Activated T-helper 1 cell treated with anti-CD3 and anti-CD28 coated beads, Interleukin-12 subunit alpha, Interleukin-12 subunit beta, Interleukin-2, Interleukin-4 antibody, amounts not matched to agents 30 ng/mL and 10 ng/mL and 1 ng/mL, durations not matched to agents 14 hours and 24 hours and 36 hours (primary cell): Measurements from ENCODE around the gene ANO6. TPM values are rescaled to one million over a fixed set of nuclear protein-coding genes. Genes with fewer than 3 reads are reported as not detected.

Experiments
- DNase-seq: peaks from one replicate; pipeline ENCODE4 v3.0.0; 2021; ENCODE audit warnings: low spot score
- H3K27ac Mint-ChIP-seq: one replicate; pipeline ENCODE4 v1.8.0; 2021; ENCODE audit warnings: mild to moderate bottlenecking, mixed read lengths
- H3K27me3 Mint-ChIP-seq: one replicate; pipeline ENCODE4 v1.8.0; 2022; ENCODE audit warnings: mild to moderate bottlenecking, moderate library complexity, mixed read lengths; ENCODE audit not compliant: insufficient read depth
- H3K36me3 Mint-ChIP-seq: one replicate; pipeline ENCODE4 v1.8.0; 2021; ENCODE audit warnings: low read depth, mixed read lengths
- H3K4me1 Mint-ChIP-seq: one replicate; pipeline ENCODE4 v1.8.0; 2021; ENCODE audit warnings: low read depth, mixed read lengths
- H3K4me3 Mint-ChIP-seq: one replicate; pipeline ENCODE4 v1.8.0; 2021; ENCODE audit warnings: mild to moderate bottlenecking, moderate library complexity, mixed read lengths
- H3K9me3 Mint-ChIP-seq: one replicate; pipeline ENCODE4 v1.8.0; 2021; ENCODE audit warnings: mixed read lengths
- intact Hi-C: fragments of 100-400 bp; cut with micrococcal nuclease; formaldehyde crosslinking; loops from one replicate; pipeline ENCODE4 v1.15.1; 2024
- total RNA-seq: library from RNA; stranded (reverse); gene quantifications from 2 replicates; pipeline ENCODE4 v1.2.3, GENCODE V29; 2022

ANO6 gene
- total RNA-seq, 1 donor from 2014 or later: 21.7 TPM

GRCh38 chr12:45191239-45191638 lies 24.7 kb upstream of the ANO6 start:
- Mint-ChIP-seq H3K27ac (no peak overlapping the region), H3K4me1 (peaks cover 17% of the 10 kb centered on the region), H3K36me3 (no peaks in the 10 kb centered on the region), H3K9me3 (no peaks in the 10 kb centered on the region), H3K4me3 (no peak overlapping the region), H3K27me3 (no peaks in the 10 kb centered on the region)
- intact Hi-C loops: no loop called here
- DNase-seq: no peak

DNA sequence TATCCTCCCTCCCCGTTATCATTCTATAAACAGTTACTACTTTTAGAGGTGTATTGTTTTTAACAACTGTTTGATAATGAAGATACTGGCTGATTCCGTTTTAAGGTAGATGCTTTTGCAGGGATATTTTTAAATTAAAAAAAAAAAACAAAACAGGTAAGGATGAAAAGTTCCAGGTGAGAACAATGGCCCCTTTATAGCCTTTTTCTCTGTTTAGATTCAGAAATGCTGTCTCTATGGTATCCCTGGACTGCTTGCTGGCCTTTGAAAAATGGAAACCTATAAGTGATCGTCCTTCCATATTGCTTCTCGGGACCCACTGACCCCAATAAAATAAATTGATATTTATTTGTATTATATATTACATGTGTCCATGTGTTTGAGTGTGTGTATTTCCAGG lies 23.2 kb upstream of the ANO6 start:
- Mint-ChIP-seq H3K9me3 (no peaks in the 10 kb centered on the region), H3K4me3 (no peak overlapping the region), H3K36me3 (no peaks in the 10 kb centered on the region), H3K27ac (no peak overlapping the region), H3K27me3 (no peaks in the 10 kb centered on the region), H3K4me1 (peaks cover 17% of the 10 kb centered on the region)
- no peak for DNase-seq
- intact Hi-C loops: loop anchor here (1.0 kb wide), 1 partner anchor 23 kb away; no protein-coding TSS in a partner anchor

GRCh38 chr12:45200491-45201043 lies 15.3 kb upstream of the ANO6 start:
- intact Hi-C loops: no loop called here
- H3K9me3 Mint-ChIP-seq: no peaks in the 10 kb centered on the region
- no peaks in the 10 kb centered on the region for H3K27me3 Mint-ChIP-seq
- H3K4me1 Mint-ChIP-seq: peaks cover 8% of the 10 kb centered on the region
- H3K4me3 Mint-ChIP-seq: no peak overlapping the region
- no peak overlapping the region for H3K27ac Mint-ChIP-seq
- H3K36me3 Mint-ChIP-seq: no peaks in the 10 kb centered on the region
- no peak for DNase-seq

- H3K27me3 Mint-ChIP-seq: no peaks in the 10 kb centered on the region
- no peaks in the 10 kb centered on the region for H3K36me3 Mint-ChIP-seq
- H3K4me3 Mint-ChIP-seq: no peak overlapping the region
- intact Hi-C loops: no loop called here
- H3K27ac Mint-ChIP-seq: no peak overlapping the region
- no peak for DNase-seq
- no peaks in the 10 kb centered on the region for H3K9me3 Mint-ChIP-seq
- peaks cover 8% of the 10 kb centered on the region for H3K4me1 Mint-ChIP-seq
These were observed 12.1 kb upstream of the ANO6 start for GRCh38 chr12:45203767-45204166.

DNA sequence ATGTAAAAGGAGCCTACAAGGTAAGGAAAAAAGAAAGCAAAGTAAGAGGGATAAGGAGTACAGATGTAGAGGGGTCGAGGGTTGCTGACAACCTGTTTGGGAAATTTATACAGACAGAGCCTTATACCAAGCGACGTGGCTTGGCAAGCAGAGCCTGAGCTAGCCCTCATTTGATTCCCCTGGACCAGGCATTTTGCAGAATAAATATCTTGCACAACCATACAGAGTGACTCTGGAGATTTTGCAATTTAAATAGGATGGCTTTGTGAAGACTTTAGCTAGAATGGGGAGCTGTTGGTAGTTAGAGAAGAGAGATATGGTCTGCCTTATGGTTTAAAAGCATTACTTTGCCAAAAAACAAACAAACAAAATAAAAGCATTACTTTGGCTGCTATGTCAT lies 11.1 kb upstream of the ANO6 start:
- intact Hi-C loops: no loop called here
- Mint-ChIP-seq H3K4me3 (no peak overlapping the region), H3K9me3 (no peaks in the 10 kb centered on the region), H3K27me3 (no peaks in the 10 kb centered on the region), H3K36me3 (no peaks in the 10 kb centered on the region), H3K27ac (no peak overlapping the region), H3K4me1 (peaks cover 7% of the 10 kb centered on the region)
- DNase-seq: no peak

DNA sequence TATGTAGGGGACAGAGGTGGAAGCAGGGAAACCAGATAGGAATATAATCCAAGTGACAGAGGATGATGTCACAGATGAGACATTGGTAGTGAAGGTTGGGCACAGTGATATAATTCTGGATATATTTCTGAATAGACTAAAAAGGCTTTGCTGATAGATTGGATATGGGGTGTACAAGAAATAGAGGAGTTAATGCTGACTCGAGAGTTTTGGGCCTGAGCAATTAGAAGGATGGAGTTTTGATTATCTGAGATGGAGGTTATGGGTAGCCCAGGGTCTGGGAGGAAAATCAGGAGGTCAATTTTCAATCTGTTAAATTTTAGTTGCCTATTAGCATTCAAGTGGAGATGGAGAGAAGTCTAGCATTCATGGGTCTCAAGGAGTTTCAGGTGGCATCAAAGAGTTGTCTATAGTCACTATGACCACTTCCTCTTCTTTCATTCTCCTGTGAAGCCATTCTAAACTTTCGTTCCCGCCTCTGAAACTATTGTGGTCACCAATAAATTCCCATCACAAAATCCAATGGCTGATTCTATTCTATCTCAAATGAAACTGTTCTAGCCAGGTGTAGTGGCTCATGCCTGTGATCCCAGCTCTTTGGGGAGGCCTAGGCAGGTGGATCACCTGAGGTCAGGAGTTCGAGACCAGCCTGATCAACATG lies 10.6 kb upstream of the ANO6 start:
- peaks cover 2% of the 10 kb centered on the region for H3K4me1 Mint-ChIP-seq
- no peaks in the 10 kb centered on the region for H3K9me3 Mint-ChIP-seq
- H3K27ac Mint-ChIP-seq: no peak overlapping the region
- H3K27me3 Mint-ChIP-seq: no peaks in the 10 kb centered on the region
- H3K36me3 Mint-ChIP-seq: no peaks in the 10 kb centered on the region
- H3K4me3 Mint-ChIP-seq: no peak overlapping the region
- intact Hi-C loops: no loop called here
- no peak for DNase-seq

DNA sequence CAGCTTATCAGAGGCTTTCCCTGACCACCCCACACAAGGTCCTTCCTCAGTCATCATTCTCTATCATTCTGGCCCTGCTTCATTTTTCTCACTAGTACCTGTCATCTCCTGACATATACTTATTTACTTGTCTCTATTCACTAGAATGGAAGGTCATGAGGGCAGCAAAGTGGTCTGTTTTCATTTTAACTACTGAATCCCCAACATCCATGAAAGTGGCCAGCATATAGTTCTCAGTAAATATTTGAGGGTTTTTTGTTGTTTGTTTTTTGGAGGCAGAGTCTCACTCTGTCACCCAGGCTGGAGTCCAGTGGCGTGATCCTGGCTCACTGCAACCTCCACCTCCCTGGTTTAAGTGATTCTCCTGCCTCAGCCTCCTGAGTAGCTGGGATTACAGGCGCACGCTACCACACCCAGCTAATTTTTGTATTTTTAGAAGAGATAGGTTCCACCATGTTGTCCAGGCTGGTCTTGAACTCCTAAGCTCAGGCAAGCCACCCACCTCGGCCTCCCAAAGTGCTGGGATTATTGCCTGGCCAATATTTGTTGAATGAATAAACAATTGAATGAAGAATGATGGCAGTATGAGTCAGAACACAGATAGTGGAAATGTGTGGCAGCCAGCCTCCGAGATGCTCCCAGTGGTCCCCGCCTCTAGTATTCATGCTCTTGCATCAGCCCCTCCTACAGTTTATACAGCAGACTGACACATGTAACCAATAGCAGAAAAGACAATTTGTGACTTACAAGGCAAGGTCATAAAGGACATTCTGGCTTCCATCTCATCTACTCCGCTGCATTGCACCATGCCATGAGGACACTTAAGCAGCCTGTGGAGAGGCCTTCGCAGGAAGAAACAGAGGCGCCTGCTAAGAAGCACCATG lies 7.0 kb upstream of the ANO6 start:
- Mint-ChIP-seq H3K4me1 (no peaks in the 10 kb centered on the region), H3K27ac (no peak overlapping the region), H3K4me3 (no peak overlapping the region), H3K36me3 (no peaks in the 10 kb centered on the region), H3K9me3 (no peaks in the 10 kb centered on the region), H3K27me3 (no peaks in the 10 kb centered on the region)
- DNase-seq: no peak
- intact Hi-C loops: no loop called here

- no peaks in the 10 kb centered on the region for H3K36me3 Mint-ChIP-seq
- DNase-seq: no peak
- H3K4me1 Mint-ChIP-seq: peaks cover 9% of the 10 kb centered on the region
- intact Hi-C loops: loop anchor here (10.0 kb wide), 2 partner anchors 365 to 785 kb away; partner anchors contain the start of gene SCAF11
- no peaks in the 10 kb centered on the region for H3K27me3 Mint-ChIP-seq
- H3K9me3 Mint-ChIP-seq: no peaks in the 10 kb centered on the region
- H3K4me3 Mint-ChIP-seq: no peak overlapping the region
- H3K27ac Mint-ChIP-seq: no peak overlapping the region
These were observed 6.1 kb upstream of the ANO6 start for GRCh38 chr12:45209784-45210183.

GRCh38 chr12:45212064-45212463 lies 3.8 kb upstream of the ANO6 start:
- H3K4me1 Mint-ChIP-seq: peaks cover 20% of the 10 kb centered on the region
- H3K27ac Mint-ChIP-seq: no peak overlapping the region
- H3K27me3 Mint-ChIP-seq: peaks cover 1% of the 10 kb centered on the region
- peaks cover 2% of the 10 kb centered on the region for H3K36me3 Mint-ChIP-seq
- H3K9me3 Mint-ChIP-seq: no peaks in the 10 kb centered on the region
- DNase-seq: no peak
- intact Hi-C loops: loop anchor here (10.0 kb wide), 2 partner anchors 367 to 783 kb away; partner anchors contain the start of gene SCAF11
- H3K4me3 Mint-ChIP-seq: no peak overlapping the region

DNA sequence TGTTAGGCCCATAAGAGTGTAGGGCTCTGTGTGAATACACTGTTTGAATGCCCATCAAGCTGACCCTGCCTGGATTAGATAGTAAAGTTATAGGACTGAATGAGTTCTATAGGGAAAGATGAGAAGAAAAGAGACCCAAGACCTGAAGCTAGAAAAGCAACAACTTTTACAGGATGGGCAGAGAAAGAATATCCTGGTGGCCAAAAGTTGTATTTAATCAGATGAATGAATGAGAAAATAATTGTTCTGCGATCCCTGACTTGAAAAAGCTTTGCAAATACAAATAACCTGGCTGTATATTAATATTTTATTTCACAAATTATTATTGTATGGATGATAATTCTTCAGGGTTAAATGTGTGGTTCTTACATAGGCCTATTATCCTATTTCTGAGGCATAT lies 2.8 kb upstream of the ANO6 start:
- intact Hi-C loops: loop anchor here (10.0 kb wide), 2 partner anchors 368 to 782 kb away; partner anchors contain the start of gene SCAF11
- peaks cover 2% of the 10 kb centered on the region for H3K36me3 Mint-ChIP-seq
- no peak overlapping the region for H3K27ac Mint-ChIP-seq
- H3K4me3 Mint-ChIP-seq: no peak overlapping the region
- H3K9me3 Mint-ChIP-seq: no peaks in the 10 kb centered on the region
- DNase-seq: no peak
- H3K4me1 Mint-ChIP-seq: peaks cover 29% of the 10 kb centered on the region
- peaks cover 1% of the 10 kb centered on the region for H3K27me3 Mint-ChIP-seq

DNA sequence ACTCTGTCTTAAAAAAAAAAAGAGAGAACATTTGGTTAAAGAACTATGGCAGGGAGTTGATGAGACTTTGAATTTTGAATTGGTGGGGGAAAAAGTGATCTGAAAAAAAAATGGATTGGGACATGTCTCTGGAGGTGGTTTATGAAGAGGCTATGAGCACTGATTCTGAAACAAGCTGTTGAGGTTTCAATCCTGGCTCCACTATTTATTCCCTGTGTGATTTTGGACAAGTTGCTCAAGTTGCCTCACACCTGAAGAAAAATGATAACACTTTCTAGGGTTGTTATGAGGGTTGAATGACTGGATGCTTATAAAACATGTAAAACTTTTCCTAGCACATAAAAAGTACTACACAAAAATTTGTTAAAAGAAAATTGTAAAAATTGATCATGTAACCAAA lies 1.8 kb upstream of the ANO6 start:
- Mint-ChIP-seq H3K27ac (no peak overlapping the region), H3K36me3 (peaks cover 2% of the 10 kb centered on the region), H3K27me3 (peaks cover 1% of the 10 kb centered on the region), H3K4me3 (peak overlapping the region; percentile 17), H3K4me1 (peaks cover 33% of the 10 kb centered on the region), H3K9me3 (no peaks in the 10 kb centered on the region)
- DNase-seq: no peak
- intact Hi-C loops: loop anchor here (10.0 kb wide), 2 partner anchors 369 to 781 kb away; partner anchors contain the start of gene SCAF11

- peaks cover 1% of the 10 kb centered on the region for H3K27me3 Mint-ChIP-seq
- H3K4me3 Mint-ChIP-seq: peak overlapping the region; percentile 92
- H3K27ac Mint-ChIP-seq: peak overlapping the region; percentile 95
- peaks cover 2% of the 10 kb centered on the region for H3K36me3 Mint-ChIP-seq
- intact Hi-C loops: loop anchor here (1.0 to 10.0 kb wide), 7 partner anchors 18 to 780 kb away; partner anchors contain the start of gene SCAF11
- DNase-seq: no peak
- no peaks in the 10 kb centered on the region for H3K9me3 Mint-ChIP-seq
- peaks cover 36% of the 10 kb centered on the region for H3K4me1 Mint-ChIP-seq
These were observed 1.0 kb upstream of the ANO6 start for GRCh38 chr12:45214749-45215418.
